ENCODE measurements around the gene PDE3B. TPM values are rescaled to one million over a fixed set of nuclear protein-coding genes. Genes with fewer than 3 reads are reported as not detected.

PDE3B gene
- total RNA-seq, 1 donor, result 0.43 TPM

DNA sequence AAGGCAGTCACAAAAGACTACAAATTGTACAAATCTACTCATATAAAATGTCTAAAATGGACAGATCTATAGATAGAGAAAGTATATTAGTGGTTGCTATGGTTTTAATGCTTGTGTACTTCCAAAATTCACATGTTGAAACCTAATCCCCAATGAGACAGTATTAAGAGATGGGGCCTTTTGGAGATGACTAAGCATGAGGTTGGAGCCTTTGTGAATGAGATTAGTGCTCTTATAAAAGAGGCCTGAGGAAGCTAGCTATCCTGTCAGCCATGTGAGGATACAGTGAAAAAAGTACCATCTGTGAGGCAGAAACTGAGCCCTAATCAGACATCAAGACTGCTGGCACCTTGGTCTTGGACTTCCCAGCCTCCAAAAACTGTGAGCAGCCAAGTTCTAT is 165.9 kb downstream of the PDE3B start:
- no peak overlapping the region for H3K4me3 ChIP-seq (ENCODE audit: low read depth, low read length)
- DNase-seq (ENCODE audit: low read depth), result no peak
- TF ChIP-seq, protein P1, sequence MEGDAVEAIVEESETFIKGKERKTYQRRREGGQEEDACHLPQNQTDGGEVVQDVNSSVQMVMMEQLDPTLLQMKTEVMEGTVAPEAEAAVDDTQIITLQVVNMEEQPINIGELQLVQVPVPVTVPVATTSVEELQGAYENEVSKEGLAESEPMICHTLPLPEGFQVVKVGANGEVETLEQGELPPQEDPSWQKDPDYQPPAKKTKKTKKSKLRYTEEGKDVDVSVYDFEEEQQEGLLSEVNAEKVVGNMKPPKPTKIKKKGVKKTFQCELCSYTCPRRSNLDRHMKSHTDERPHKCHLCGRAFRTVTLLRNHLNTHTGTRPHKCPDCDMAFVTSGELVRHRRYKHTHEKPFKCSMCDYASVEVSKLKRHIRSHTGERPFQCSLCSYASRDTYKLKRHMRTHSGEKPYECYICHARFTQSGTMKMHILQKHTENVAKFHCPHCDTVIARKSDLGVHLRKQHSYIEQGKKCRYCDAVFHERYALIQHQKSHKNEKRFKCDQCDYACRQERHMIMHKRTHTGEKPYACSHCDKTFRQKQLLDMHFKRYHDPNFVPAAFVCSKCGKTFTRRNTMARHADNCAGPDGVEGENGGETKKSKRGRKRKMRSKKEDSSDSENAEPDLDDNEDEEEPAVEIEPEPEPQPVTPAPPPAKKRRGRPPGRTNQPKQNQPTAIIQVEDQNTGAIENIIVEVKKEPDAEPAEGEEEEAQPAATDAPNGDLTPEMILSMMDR (IDR thresholded peaks at IDR 0.05; ENCODE audit: insufficient read depth, low read depth, low read length), result no peak

DNA sequence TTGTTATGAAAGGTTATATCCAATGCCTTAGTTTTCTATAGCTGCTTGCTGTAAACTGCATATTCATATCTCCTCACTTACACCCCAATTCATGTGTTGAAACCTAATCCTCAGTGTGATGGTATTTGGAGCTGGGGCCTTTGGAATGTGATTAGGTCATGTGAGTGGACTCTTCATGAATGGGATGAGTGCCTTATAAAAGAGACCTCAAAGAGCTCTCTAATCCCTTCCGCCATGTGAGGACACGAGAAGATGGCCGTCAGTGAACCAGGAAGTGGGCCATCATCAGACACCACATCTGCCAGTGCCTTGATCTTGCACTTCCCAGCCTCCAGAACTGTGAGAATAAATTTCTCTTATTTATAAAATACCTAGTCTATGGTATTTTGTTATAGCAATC is 169.2 kb downstream of the PDE3B start:
- no peak for DNase-seq (ENCODE audit: low read depth)
- no peak overlapping the region for H3K4me3 ChIP-seq (ENCODE audit: low read depth, low read length)
- TF ChIP-seq, protein P1 (IDR thresholded peaks at IDR 0.05; ENCODE audit: insufficient read depth, low read depth, low read length), result no peak

DNA sequence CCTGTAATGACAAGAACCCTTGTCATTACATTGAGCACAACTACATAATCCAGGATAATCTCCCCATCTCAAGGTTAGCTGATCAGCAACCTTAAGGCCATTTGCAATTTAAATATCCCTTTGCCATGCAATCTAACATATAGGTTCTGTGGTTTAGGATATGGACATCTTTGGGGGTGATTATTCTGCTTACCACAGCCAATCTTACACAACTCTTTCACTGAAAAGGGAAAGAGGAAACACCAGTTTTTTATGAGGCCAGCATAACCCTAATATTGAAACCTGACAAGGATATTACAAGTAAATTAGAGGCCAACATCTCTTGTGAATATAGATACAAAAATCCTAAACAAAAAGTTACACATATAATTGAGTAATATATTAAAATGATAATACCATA is 169.9 kb downstream of the PDE3B start:
- no peak for DNase-seq (ENCODE audit: low read depth)
- TF ChIP-seq, protein P1 (IDR thresholded peaks at IDR 0.05; ENCODE audit: insufficient read depth, low read depth, low read length), result no peak

DNA sequence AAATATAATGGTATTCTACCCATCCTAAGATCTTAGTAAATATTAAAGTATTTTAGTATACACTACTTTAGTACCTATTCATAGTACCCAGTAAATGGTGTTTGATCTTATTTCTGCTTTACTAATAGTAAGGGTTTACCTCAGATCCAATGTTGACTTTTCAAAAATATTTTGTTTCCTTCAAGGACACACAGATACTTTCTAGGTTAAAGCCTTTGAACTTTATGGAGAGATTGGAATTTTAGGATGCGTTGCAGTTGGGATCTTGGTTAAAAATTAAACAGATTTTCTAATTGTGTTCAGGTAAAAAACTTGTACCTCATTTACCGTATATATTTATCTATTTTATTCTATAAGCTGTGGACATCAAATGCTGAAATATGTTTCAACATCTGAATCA is 175.2 kb downstream of the PDE3B start:
- TF ChIP-seq, protein P1 (IDR thresholded peaks at IDR 0.05; ENCODE audit: insufficient read depth, low read depth, low read length), result no peak
- no peak overlapping the region for H3K4me3 ChIP-seq (ENCODE audit: low read depth, low read length)
- DNase-seq (ENCODE audit: low read depth), result no peak

More for the DNA sequence above, 169.9 kb downstream of the PDE3B start:
- H3K4me3 ChIP-seq (ENCODE audit: low read depth, low read length), result no peak overlapping the region

DNA sequence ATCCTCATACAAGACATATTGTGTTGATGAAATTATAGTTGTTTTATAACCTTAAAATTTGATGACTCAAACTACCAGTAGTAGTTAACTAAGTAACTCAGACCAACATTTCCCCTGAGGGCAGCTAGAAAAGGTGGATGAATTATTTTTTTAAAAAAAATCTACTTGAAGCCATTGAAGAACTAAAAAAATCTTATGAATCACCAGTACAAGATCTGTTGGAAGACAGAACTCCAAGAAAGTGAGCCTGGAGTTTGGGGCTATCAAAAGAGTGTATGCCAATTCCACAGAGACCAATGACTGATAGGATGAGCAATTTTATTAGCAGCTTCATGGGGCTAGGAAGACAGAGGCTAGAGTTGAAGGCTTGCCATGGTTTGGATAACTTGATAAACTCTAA is 176.0 kb downstream of the PDE3B start:
- DNase-seq (ENCODE audit: low read depth), result no peak
- H3K4me3 ChIP-seq (ENCODE audit: low read depth, low read length), result no peak overlapping the region
- TF ChIP-seq, protein P1 (IDR thresholded peaks at IDR 0.05; ENCODE audit: insufficient read depth, low read depth, low read length), result no peak

DNA sequence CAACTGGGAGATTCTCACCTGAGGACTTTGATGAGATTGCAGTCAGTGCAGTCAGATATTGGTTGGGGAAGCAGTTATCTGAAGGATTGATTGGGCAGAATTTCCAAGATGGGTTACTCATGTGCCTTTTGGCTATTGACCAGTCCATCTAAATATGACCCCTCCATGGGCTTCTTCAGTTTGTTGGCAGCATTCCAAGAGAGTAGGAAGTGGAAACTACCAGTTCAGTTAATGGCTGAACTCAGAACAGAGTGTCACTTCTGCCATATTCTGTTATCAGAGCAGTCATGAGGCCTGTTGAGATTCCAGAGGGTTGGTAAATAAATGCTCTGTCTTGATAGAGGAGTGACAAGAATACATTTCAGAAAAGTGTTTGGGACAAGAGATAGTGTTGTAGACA is 177.4 kb downstream of the PDE3B start:
- TF ChIP-seq, protein P1 (IDR thresholded peaks at IDR 0.05; ENCODE audit: insufficient read depth, low read depth, low read length), result no peak
- no peak overlapping the region for H3K4me3 ChIP-seq (ENCODE audit: low read depth, low read length)
- no peak for DNase-seq (ENCODE audit: low read depth)

DNA sequence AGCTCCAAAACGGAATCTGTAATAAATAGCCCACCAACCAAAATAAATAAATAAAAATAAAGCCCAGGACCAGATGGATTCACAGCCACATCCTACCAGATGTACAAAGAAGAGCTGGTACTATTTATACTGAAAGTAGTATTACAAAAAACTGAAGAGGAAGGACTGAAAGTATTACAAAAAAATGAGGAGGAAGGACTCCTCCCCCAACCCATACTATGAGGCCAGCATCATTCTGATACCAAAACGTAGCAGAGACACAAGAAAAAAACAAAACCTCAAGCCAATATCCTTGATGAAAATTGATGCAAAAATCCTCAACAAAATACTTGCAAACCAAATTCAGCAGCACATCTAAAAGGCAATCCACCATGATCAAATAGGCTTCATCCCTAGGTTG is 183.0 kb downstream of the PDE3B start:
- no peak overlapping the region for H3K4me3 ChIP-seq (ENCODE audit: low read depth, low read length)
- TF ChIP-seq, protein P1 (IDR thresholded peaks at IDR 0.05; ENCODE audit: insufficient read depth, low read depth, low read length), result no peak
- DNase-seq (ENCODE audit: low read depth), result no peak

Measured in fibroblast of villous mesenchyme (primary cell).